OCI-LY3 (cell line): Measurements from ENCODE around the gene UBN1.

Source experiments
- H2AFZ ChIP-seq: fragments of 200-600, 300-600 bp; shearing (Covaris generic); 2 replicates; pipeline ENCODE4 v1.6.0; 2014; ENCODE audit warnings: antibody characterized with exemption, low read depth, low read length
- H3K27ac ChIP-seq: fragments of 200-600, 300-600 bp; sonication (generic); 2 replicates; pipeline ENCODE4 v1.5.1; 2014; ENCODE audit warnings: mild to moderate bottlenecking, low read length, moderate library complexity, mixed read lengths
- H3K27me3 ChIP-seq: fragments of 200-600, 300-600 bp; sonication (generic); 2 replicates; pipeline ENCODE4 v1.6.1; 2014; ENCODE audit warnings: low read depth, low read length, mixed read lengths
- H3K36me3 ChIP-seq: fragments of 200-600, 300-600 bp; sonication (generic); replicated peaks from 2 replicates; pipeline ENCODE3; 2014; ENCODE audit warnings: low read depth, low read length, mixed read lengths
- H3K4me1 ChIP-seq: fragments of 300-600, 200-600 bp; sonication (generic); 2 replicates; pipeline ENCODE4 v1.6.1; 2014; ENCODE audit warnings: low read length, mixed read lengths
- H3K4me2 ChIP-seq: fragments of 200-600, 300-600 bp; sonication (generic); 2 replicates; pipeline ENCODE4 v1.6.1; 2014; ENCODE audit warnings: low read length, mixed read lengths
- H3K4me3 ChIP-seq: fragments of 300-600, 200-600 bp; sonication (generic); 2 replicates; pipeline ENCODE4 v1.5.1; 2014; ENCODE audit warnings: antibody characterized with exemption, mild to moderate bottlenecking, low read length, moderate library complexity
- H3K79me2 ChIP-seq: fragments of 300-600, 200-600 bp; shearing (Covaris generic); 2 replicates; pipeline ENCODE4 v1.6.1; 2014; ENCODE audit warnings: mild to moderate bottlenecking, low read length, mixed read lengths
- H3K9ac ChIP-seq: fragments of 300-600, 200-600 bp; shearing (Covaris generic); 2 replicates; pipeline ENCODE4 v1.6.0; 2014; ENCODE audit warnings: mild to moderate bottlenecking, low read length, moderate library complexity
- H3K9me3 ChIP-seq: fragments of 200-600, 300-600 bp; shearing (Covaris generic); 2 replicates; pipeline ENCODE4 v1.6.1; 2014; ENCODE audit warnings: low read length, mixed read lengths; ENCODE audit not compliant: insufficient read depth
- H4K20me1 ChIP-seq: fragments of 200-600, 300-600 bp; sonication (generic); 2 replicates; pipeline ENCODE4 v1.6.1; 2016; ENCODE audit warnings: low read length, mixed read lengths; ENCODE audit not compliant: insufficient read depth
- CTCF ChIP-seq: fragments of 200-600, 300-600 bp; sonication (generic); IDR thresholded peaks from 2 replicates; pipeline ENCODE4 v1.5.1; 2014; ENCODE audit warnings: antibody characterized with exemption, low read length, low read depth
- EZH2phosphoT487 ChIP-seq: fragments of 200-600 bp; shearing (Covaris generic); IDR thresholded peaks from 2 replicates; pipeline ENCODE4 v1.6.1; 2018; ENCODE audit warnings: antibody characterized with exemption, mixed run types, low read depth

Gene UBN1

DNA sequence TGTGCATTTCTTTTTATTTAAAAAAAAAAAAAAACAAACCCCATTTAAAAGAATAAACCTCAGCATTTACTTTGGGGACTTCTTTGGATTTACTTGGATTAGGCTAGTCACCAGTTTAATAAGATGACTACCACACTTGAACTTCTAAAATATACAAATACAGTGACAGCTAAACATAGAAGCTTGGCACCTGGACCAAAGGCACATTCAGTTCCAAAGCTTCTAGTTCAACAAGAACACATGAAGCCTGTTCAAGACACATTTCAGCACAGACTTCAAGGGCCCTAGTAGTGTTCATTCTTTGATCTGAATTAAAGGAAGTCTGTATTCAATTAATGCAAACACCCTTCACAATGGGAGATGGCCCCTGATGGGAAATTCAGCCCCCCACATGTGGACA lies 33.2 kb upstream of the UBN1 start:
- Histone ChIP-seq H3K79me2 (no peaks in the 10 kb centered on the region), H3K27ac (no peak overlapping the region), H3K4me3 (no peak overlapping the region), H3K4me1 (no peaks in the 10 kb centered on the region), H3K9me3 (no peaks in the 10 kb centered on the region), H2AFZ (no peak overlapping the region), H3K9ac (no peak overlapping the region), H3K27me3 (no peaks in the 10 kb centered on the region), H4K20me1 (no peaks in the 10 kb centered on the region), H3K4me2 (no peak overlapping the region), H3K36me3 (peaks cover 47% of the 10 kb centered on the region)
- TF ChIP-seq CTCF (no peak), EZH2phosphoT487 (no peak)

- H3K79me2 ChIP-seq, result no peaks in the 10 kb centered on the region
- TF ChIP-seq EZH2phosphoT487 (no peak), CTCF (no peak)
- H3K27me3 ChIP-seq, result no peaks in the 10 kb centered on the region
- no peak overlapping the region for H3K9ac ChIP-seq
- H3K4me1 ChIP-seq, result no peaks in the 10 kb centered on the region
- H4K20me1 ChIP-seq, result no peaks in the 10 kb centered on the region
- no peak overlapping the region for H2AFZ ChIP-seq
- H3K27ac ChIP-seq, result no peak overlapping the region
- no peaks in the 10 kb centered on the region for H3K9me3 ChIP-seq
- H3K4me2 ChIP-seq, result no peak overlapping the region
- no peak overlapping the region for H3K4me3 ChIP-seq
- peaks cover 49% of the 10 kb centered on the region for H3K36me3 ChIP-seq
These were observed 32.6 kb upstream of the UBN1 start for GRCh38 chr16:4814542-4815173.

GRCh38 chr16:4820652-4821051 lies 26.6 kb upstream of the UBN1 start:
- Histone ChIP-seq H3K79me2 (no peaks in the 10 kb centered on the region), H3K4me1 (no peaks in the 10 kb centered on the region), H4K20me1 (no peaks in the 10 kb centered on the region), H3K27me3 (no peaks in the 10 kb centered on the region), H3K4me2 (no peak overlapping the region), H3K9me3 (no peaks in the 10 kb centered on the region), H3K9ac (no peak overlapping the region), H3K4me3 (no peak overlapping the region), H3K27ac (no peak overlapping the region), H3K36me3 (peaks cover 50% of the 10 kb centered on the region), H2AFZ (no peak overlapping the region)
- no peak for TF ChIP-seq EZH2phosphoT487
- TF ChIP-seq CTCF, result no peak

- no peak overlapping the region for H3K4me3 ChIP-seq
- H4K20me1 ChIP-seq, result no peaks in the 10 kb centered on the region
- no peaks in the 10 kb centered on the region for H3K79me2 ChIP-seq
- no peak overlapping the region for H3K4me2 ChIP-seq
- peaks cover 52% of the 10 kb centered on the region for H3K36me3 ChIP-seq
- H3K9me3 ChIP-seq, result no peaks in the 10 kb centered on the region
- H2AFZ ChIP-seq, result no peak overlapping the region
- H3K27me3 ChIP-seq, result no peaks in the 10 kb centered on the region
- no peak overlapping the region for H3K9ac ChIP-seq
- H3K4me1 ChIP-seq, result no peaks in the 10 kb centered on the region
- no peak overlapping the region for H3K27ac ChIP-seq
- TF ChIP-seq EZH2phosphoT487 (no peak), CTCF (no peak)
These were observed 22.1 kb upstream of the UBN1 start for GRCh38 chr16:4825196-4825595.
